HepG2 (cell line): Measurements from ENCODE around the gene HOXD8. TPM values are rescaled to one million over a fixed set of nuclear protein-coding genes. Genes with fewer than 3 reads are reported as not detected.

Source experiments
- ARID3A ChIP-seq: IDR thresholded peaks from 2 replicates; pipeline ENCODE4 v1.6.1; 2012; ENCODE audit warnings: low read depth, low read length, improper control_type of control experiment
- CBFB ChIP-seq: sonication (generic); formaldehyde crosslinking; IDR thresholded peaks from 2 replicates; pipeline ENCODE4 v1.4.0; 2020; ENCODE audit warnings: missing genetic modification reagents
- CCDC6 ChIP-seq: sonication (generic); formaldehyde crosslinking; IDR thresholded peaks from 2 replicates; pipeline ENCODE4 v1.8.1; 2022; ENCODE audit warnings: mild to moderate bottlenecking, missing genetic modification reagents, moderate library complexity
- FOXK2 ChIP-seq: fragments of 450-650 bp; IDR thresholded peaks from 2 replicates; pipeline ENCODE4 v1.6.1; 2016
- FOXM1 ChIP-seq: sonication (generic); formaldehyde crosslinking; IDR thresholded peaks from 2 replicates; pipeline ENCODE4 v1.5.0; 2020; ENCODE audit warnings: missing genetic modification reagents
- GMEB1 ChIP-seq: sonication (generic); formaldehyde crosslinking; IDR thresholded peaks from 2 replicates; pipeline ENCODE4 v1.5.1; 2020; ENCODE audit warnings: missing genetic modification reagents, mild to moderate bottlenecking, borderline replicate concordance
- HCFC1 ChIP-seq: fragments of 150-350 bp; IDR thresholded peaks from 2 replicates; pipeline ENCODE4 v1.6.1; 2014; ENCODE audit warnings: low read depth, low read length
- HINFP ChIP-seq: sonication (generic); formaldehyde crosslinking; IDR thresholded peaks from 2 replicates; pipeline ENCODE4 v1.4.0; 2020; ENCODE audit warnings: low read depth, mild to moderate bottlenecking, missing genetic modification reagents
- HNF4G ChIP-seq, 2 experiments: sonication (generic) in 1 of 2; formaldehyde crosslinking in 1 of 2; IDR thresholded peaks; 2 replicates each; pipeline versions ENCODE4 v1.4.0 to v1.6.1; 2011 to 2020; ENCODE audit warnings: borderline replicate concordance in 2 of 2, low read depth in 2 of 2, mild to moderate bottlenecking in 2 of 2, low read length in 1 of 2, missing genetic modification reagents in 1 of 2, moderate library complexity in 1 of 2
- JUN ChIP-seq: sonication (generic); formaldehyde crosslinking; IDR thresholded peaks from 2 replicates; pipeline ENCODE4 v1.4.0; 2020; ENCODE audit warnings: mild to moderate bottlenecking, missing genetic modification reagents
- KDM4B ChIP-seq: sonication (generic); formaldehyde crosslinking; IDR thresholded peaks from 2 replicates; pipeline ENCODE4 v1.4.0; 2020; ENCODE audit warnings: missing genetic modification reagents
- MTA1 ChIP-seq: sonication (generic); formaldehyde crosslinking; IDR thresholded peaks from 2 replicates; pipeline ENCODE4 v1.4.0; 2020; ENCODE audit warnings: missing genetic modification reagents, mild to moderate bottlenecking, borderline replicate concordance
- PPARG ChIP-seq: conservative IDR thresholded peaks from 2 replicates; pipeline ENCODE4 v1.6.1; 2016; ENCODE audit warnings: missing biosample characterization, missing genetic modification reagents
- SMAD1 ChIP-seq: sonication (generic); formaldehyde crosslinking; IDR thresholded peaks from 2 replicates; pipeline ENCODE4 v1.4.0; 2020; ENCODE audit warnings: missing genetic modification reagents, low read depth, mild to moderate bottlenecking, borderline replicate concordance
- SRF ChIP-seq: IDR thresholded peaks from 2 replicates; pipeline ENCODE4 v1.6.1; 2011; ENCODE audit warnings: mild to moderate bottlenecking, low read depth, low read length, moderate library complexity
- SRSF4 ChIP-seq: fragments of 200-400 bp; formaldehyde crosslinking; IDR thresholded peaks from one replicate; pipeline ENCODE4 v1.6.1; 2018; ENCODE audit warnings: mild to moderate bottlenecking, low read depth, low read length, moderate library complexity; ENCODE audit not compliant: poor library complexity, severe bottlenecking
- TARDBP ChIP-seq: sonication (generic); formaldehyde crosslinking; IDR thresholded peaks from 2 replicates; pipeline ENCODE4 v1.8.0; 2022; ENCODE audit warnings: mild to moderate bottlenecking, missing genetic modification reagents
- THAP8 ChIP-seq: sonication (generic); formaldehyde crosslinking; IDR thresholded peaks from 2 replicates; pipeline ENCODE4 v1.5.1; 2020; ENCODE audit warnings: missing genetic modification reagents, mild to moderate bottlenecking, borderline replicate concordance
- ZBTB7A ChIP-seq: sonication (generic); formaldehyde crosslinking; IDR thresholded peaks from 2 replicates; pipeline ENCODE4 v1.8.0; 2022; ENCODE audit warnings: mild to moderate bottlenecking, missing genetic modification reagents
- ZBTB7B ChIP-seq: sonication (generic); formaldehyde crosslinking; IDR thresholded peaks from 2 replicates; pipeline ENCODE4 v1.4.0; 2020; ENCODE audit warnings: missing genetic modification reagents
- ZNF430 ChIP-seq: sonication (generic); formaldehyde crosslinking; IDR thresholded peaks from 2 replicates; pipeline ENCODE4 v1.9.0; 2021; ENCODE audit warnings: mild to moderate bottlenecking, missing genetic modification reagents
- ZNF615 ChIP-seq: sonication (generic); formaldehyde crosslinking; IDR thresholded peaks from 2 replicates; pipeline ENCODE4 v1.5.0; 2020; ENCODE audit warnings: mild to moderate bottlenecking, missing genetic modification reagents, borderline replicate concordance
- polyA plus RNA-seq, 8 experiments: library from polyadenylated mRNA; depleted of rRNA in 3 of 8; stranded (reverse) in 7 of 8; unstranded in 1 of 8; fragments of >200 nt; fragmentation: Illumina TruSeq in 4 of 8; extraction: Trizol in 4 of 8; gene quantifications; 2 replicates each; pipeline versions ENCODE4 v1.2.1 to v1.2.3, GENCODE V29; 2011 to 2016; ENCODE audit warnings: low read depth in 4 of 8, missing spikeins in 1 of 8, mixed read lengths in 1 of 8; ENCODE audit not compliant: insufficient read depth in 1 of 8
- total RNA-seq, 5 experiments: library from RNA; depleted of rRNA; stranded (reverse); fragments of >200 nt; fragmentation: Illumina TruSeq; extraction: Trizol; gene quantifications; 2 replicates each; pipeline ENCODE4 v1.2.3, GENCODE V29; 2016; ENCODE audit warnings: low read depth in 1 of 5

The HOXD8 gene
- total and polyA plus RNA-seq, 2 of the 13 experiments (the other 11 are each of a cell fraction or from before 2014, with no cell fraction given), result not detected

GRCh38 chr2:176096986-176097819, 32.3 kb upstream of the HOXD8 start (continued):
- no peak for TF ChIP-seq HINFP (CRISPR knock-in tag)
- no peak; the same call in 1 of the 2 replicates for TF ChIP-seq THAP8 (CRISPR knock-in tag)
- TF ChIP-seq PPARG (CRISPR knock-in tag), result 0 out of 2 replicates have a peak, but pooled peaks have one; percentile 25
- no peak; the same call in 1 of the 2 replicates for TF ChIP-seq GMEB1 (CRISPR knock-in tag)
- no peak for TF ChIP-seq SRF
- peak; percentile 70; the same call in 1 of the 2 replicates for TF ChIP-seq CBFB (CRISPR knock-in tag)
- no peak for TF ChIP-seq ZNF615
- TF ChIP-seq SMAD1, result no peak; the same call in 1 of the 2 replicates
- no peak for TF ChIP-seq SRSF4
- TF ChIP-seq CCDC6 (CRISPR knock-in tag), result no peak
- TF ChIP-seq TARDBP, result no peak
- TF ChIP-seq MTA1, result no peak
- TF ChIP-seq ZNF430, result peak; percentile 62; the same call in 1 of the 2 replicates
- TF ChIP-seq ZBTB7B (CRISPR knock-in tag), result peak; percentile 78; the same call in 1 of the 2 replicates
- TF ChIP-seq HNF4G (IDR thresholded peaks at IDR 0.05; ENCODE audit: borderline replicate concordance, low read depth, low read length), result no peak
- no peak for TF ChIP-seq HNF4G (CRISPR knock-in tag; IDR thresholded peaks at IDR 0.05; ENCODE audit: borderline replicate concordance, low read depth)
- no peak for TF ChIP-seq HCFC1
- TF ChIP-seq ZBTB7A (CRISPR knock-in tag), result peak; percentile 54; the same call in 1 of the 2 replicates
- no peak for TF ChIP-seq ARID3A
- no peak for TF ChIP-seq FOXM1 (CRISPR knock-in tag)
- no peak for TF ChIP-seq JUN
- no peak; the same call in 1 of the 2 replicates for TF ChIP-seq KDM4B (CRISPR knock-in tag)
- no peak for TF ChIP-seq FOXK2
